HEK293 (cell line): Measurements from ENCODE around the gene TMEM63A.

Experiments
- CTCF ChIA-PET: fragments of 350-600 bp; formaldehyde crosslinking; extraction: SDS; loops from one replicate; lab custom pipeline; 2021; ENCODE audit warnings: antibody characterized with exemption; lab: Yijun Ruan, JAX
- POLR2A ChIA-PET: fragments of 300-600 bp; formaldehyde crosslinking; extraction: SDS; loops from one replicate; lab custom pipeline; 2020; ENCODE audit warnings: antibody characterized with exemption, inconsistent platforms; lab: Yijun Ruan, JAX
- H3K27ac ChIP-seq: fragments of 200-500 bp; sonication (Bioruptor generic); 2 replicates; pipeline ENCODE4 v1.5.1; 2014; ENCODE audit warnings: low read depth, low read length, control low read depth, inconsistent platforms; ENCODE audit errors: extremely low read depth
- H3K36me3 ChIP-seq, 2 experiments: fragments of 200-500 bp in 1 of 2; sonication (Bioruptor generic) in 1 of 2; 1 replicate in 1 of 2; 2 replicates in 1 of 2; pipeline ENCODE4 v1.5.1; 2014 to 2017; ENCODE audit warnings: inconsistent platforms in 2 of 2, low read length in 2 of 2; ENCODE audit not compliant: control insufficient read depth in 2 of 2, insufficient read depth in 1 of 2
- H3K4me1 ChIP-seq: fragments of 200-500 bp; sonication (Bioruptor generic); 2 replicates; pipeline ENCODE4 v1.5.1; 2014; ENCODE audit warnings: mild to moderate bottlenecking, low read length, inconsistent platforms; ENCODE audit not compliant: control insufficient read depth, insufficient read depth
- H3K4me3 ChIP-seq: 2 replicates; pipeline ENCODE4 v1.5.1; 2011; ENCODE audit warnings: low read depth, mild to moderate bottlenecking, control low read depth, low read length, moderate library complexity
- H3K9me3 ChIP-seq: fragments of 200-500 bp; sonication (Bioruptor generic); 2 replicates; pipeline ENCODE4 v1.5.1; 2014; ENCODE audit warnings: low read depth, low read length, inconsistent platforms; ENCODE audit not compliant: control insufficient read depth, insufficient read depth
- ATF2 ChIP-seq: fragments of 450-650 bp; formaldehyde crosslinking; IDR thresholded peaks from 2 replicates; pipeline ENCODE4 v1.5.1; 2016; ENCODE audit warnings: missing biosample characterization, missing genetic modification characterization, low read depth
- PRDM1 ChIP-seq: fragments of 450-650 bp; formaldehyde crosslinking; IDR thresholded peaks from 2 replicates; pipeline ENCODE4; 2016; ENCODE audit warnings: missing biosample characterization, missing genetic modification characterization
- PRDM10 ChIP-seq: fragments of 450-650 bp; formaldehyde crosslinking; IDR thresholded peaks from 2 replicates; pipeline ENCODE4 v1.5.1; 2016; ENCODE audit warnings: missing biosample characterization, missing genetic modification characterization
- YY2 ChIP-seq: fragments of 450-650 bp; formaldehyde crosslinking; IDR thresholded peaks from 2 replicates; pipeline ENCODE4 v1.5.1; 2016; ENCODE audit warnings: missing biosample characterization, missing genetic modification characterization
- ZBTB1 ChIP-seq: fragments of 450-650 bp; formaldehyde crosslinking; IDR thresholded peaks from 2 replicates; pipeline ENCODE4 v1.5.1; 2016; ENCODE audit warnings: missing biosample characterization, missing genetic modification characterization
- ZFP3 ChIP-seq: fragments of 450-650 bp; formaldehyde crosslinking; IDR thresholded peaks from 2 replicates; pipeline ENCODE4 v1.5.1; 2016; ENCODE audit warnings: low read depth, missing biosample characterization, missing genetic modification characterization
- ZIC2 ChIP-seq: fragments of 450-650 bp; formaldehyde crosslinking; IDR thresholded peaks from 2 replicates; pipeline ENCODE4 v1.5.1; 2016; ENCODE audit warnings: missing biosample characterization, missing genetic modification characterization
- ZNF311 ChIP-seq: fragments of 450-650 bp; formaldehyde crosslinking; IDR thresholded peaks from 2 replicates; pipeline ENCODE4 v1.5.1; 2017; ENCODE audit warnings: missing biosample characterization, missing genetic modification characterization, borderline replicate concordance
- ZNF37A ChIP-seq: fragments of 450-650 bp; IDR thresholded peaks from 2 replicates; pipeline ENCODE4 v1.5.1; 2018; ENCODE audit warnings: missing biosample characterization, missing genetic modification characterization
- ZNF549 ChIP-seq: fragments of 450-650 bp; IDR thresholded peaks from 2 replicates; pipeline ENCODE4 v1.5.1; 2018; ENCODE audit warnings: missing biosample characterization, missing genetic modification characterization, mild to moderate bottlenecking, inconsistent platforms, moderate library complexity
- ZNF558 ChIP-seq: fragments of 450-650 bp; formaldehyde crosslinking; IDR thresholded peaks from 2 replicates; pipeline ENCODE4 v1.5.1; 2016; ENCODE audit warnings: missing biosample characterization, missing genetic modification characterization
- ZNF600 ChIP-seq: fragments of 450-650 bp; formaldehyde crosslinking; IDR thresholded peaks from 2 replicates; pipeline ENCODE4 v1.5.1; 2016; ENCODE audit warnings: missing biosample characterization, missing genetic modification characterization
- ZNF623 ChIP-seq: fragments of 450-650 bp; formaldehyde crosslinking; IDR thresholded peaks from 2 replicates; pipeline ENCODE4 v1.5.1; 2016; ENCODE audit warnings: missing biosample characterization, missing genetic modification characterization
- ZSCAN23 ChIP-seq: fragments of 450-650 bp; formaldehyde crosslinking; IDR thresholded peaks from 2 replicates; pipeline ENCODE4 v1.5.1; 2016; ENCODE audit warnings: missing biosample characterization, missing genetic modification characterization
- TF ChIP-seq, protein P1 (sequence below): fragments of 450-650 bp; formaldehyde crosslinking; IDR thresholded peaks from 2 replicates; pipeline ENCODE4 v1.5.1; 2017; ENCODE audit warnings: missing biosample characterization, missing genetic modification characterization

TMEM63A gene

DNA sequence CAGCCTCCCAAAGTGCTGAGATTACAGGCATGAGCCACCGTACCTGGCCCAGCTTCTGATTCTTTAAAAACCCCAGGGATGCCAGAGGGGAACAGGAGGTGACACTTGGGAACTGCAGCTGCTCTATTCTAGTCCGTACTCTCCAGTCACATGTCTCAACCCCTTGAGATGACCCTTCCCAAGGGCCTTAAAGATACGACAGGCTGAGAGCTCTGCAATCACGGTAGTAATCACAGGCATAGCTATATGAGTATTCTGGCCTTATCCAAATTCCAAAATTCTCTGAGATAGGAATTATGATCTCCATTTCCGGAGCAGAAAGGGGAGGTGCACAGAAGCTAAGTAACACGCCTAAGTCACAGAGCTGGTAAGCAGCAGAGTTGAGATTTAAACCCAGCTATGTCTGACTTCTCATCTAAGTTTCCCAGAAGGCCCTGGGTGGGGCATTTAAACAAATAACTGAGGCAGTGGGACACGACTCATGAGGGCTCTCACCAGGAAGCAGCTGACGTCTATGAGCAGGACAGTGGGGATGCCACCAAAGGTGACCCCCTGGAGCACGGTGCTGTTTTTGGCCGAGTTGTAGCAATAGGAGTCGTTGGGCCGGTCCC lies 5.2 kb downstream of the TMEM63A start:
- Histone ChIP-seq H3K4me1 (peaks cover 1% of the 10 kb centered on the region), H3K36me3 (peaks cover 0 to 43% of the 10 kb centered on the region in 2 experiments; a peak in 2 of 3 replicates), H3K9me3 (no peaks in the 10 kb centered on the region), H3K4me3 (no peak overlapping the region), H3K27ac (no peak overlapping the region)
- POLR2A ChIA-PET, result interaction anchor here (0.5 to 1.0 kb wide), 2 partner anchors 8 to 1289 kb away, joined by 4 read pairs; no protein-coding TSS in a partner anchor
- CTCF ChIA-PET, result interaction anchor here (0.5 to 2.6 kb wide), 18 partner anchors 8 to 545 kb away, joined by 3 to 14 read pairs (median 4); no protein-coding TSS in a partner anchor
- peak; percentile 75 for TF ChIP-seq ZIC2 (tag by site-specific recombination)
- TF ChIP-seq ZBTB1, result no peak
- no peak for TF ChIP-seq ZSCAN23 (tag by site-specific recombination)
- no peak for TF ChIP-seq YY2 (tag by site-specific recombination)
- TF ChIP-seq ZNF37A (tag by site-specific recombination), result no peak
- TF ChIP-seq ZNF311 (tag by site-specific recombination), result no peak
- TF ChIP-seq ZNF600 (tag by site-specific recombination), result peak; percentile 59

GRCh38 chr1:225875044-225875815 lies 7.0 kb downstream of the TMEM63A start:
- peak; percentile 65 for TF ChIP-seq PRDM10
- 0 out of 2 replicates have a peak, but pooled peaks have one; percentile 40 for TF ChIP-seq ZIC2 (tag by site-specific recombination)
- no peak for TF ChIP-seq ZNF549
- TF ChIP-seq ZFP3 (tag by site-specific recombination), result no peak
- ChIA-PET POLR2A (interaction anchor here (0.6 kb wide), 1 partner anchor 29 kb away, joined by 5 read pairs; no protein-coding TSS in a partner anchor), CTCF (interaction anchor here (0.6 to 0.7 kb wide), 2 partner anchors 37 to 1309 kb away, joined by 3 read pairs; no protein-coding TSS in a partner anchor)
- Histone ChIP-seq H3K36me3 (peaks cover 1 to 55% of the 10 kb centered on the region in 2 experiments; a peak in 2 of 3 replicates), H3K4me3 (no peak overlapping the region), H3K9me3 (no peaks in the 10 kb centered on the region), H3K27ac (no peak overlapping the region), H3K4me1 (peaks cover 13% of the 10 kb centered on the region)

DNA sequence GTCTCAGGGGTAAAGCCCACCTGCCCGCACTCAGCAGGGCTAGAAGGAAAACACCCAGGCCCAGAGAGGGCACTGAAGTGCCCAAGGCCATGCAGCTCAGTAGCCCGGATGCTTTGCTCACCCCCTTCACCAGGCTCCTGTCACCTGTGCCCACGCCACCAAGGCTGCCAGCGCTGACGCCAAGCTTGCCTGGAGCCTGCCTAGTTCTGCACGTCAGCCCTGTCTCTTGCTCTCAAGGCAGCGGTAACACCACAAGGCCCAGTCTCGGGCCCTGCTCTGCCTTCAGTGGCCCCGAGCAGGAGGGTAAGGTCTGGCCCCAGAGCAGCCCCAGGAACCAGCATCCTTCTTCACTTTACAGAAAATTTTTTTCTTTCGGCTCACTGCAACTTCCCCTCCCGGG lies 7.7 kb downstream of the TMEM63A start:
- peaks cover 8 to 59% of the 10 kb centered on the region in 2 experiments; a peak in 2 of 3 replicates for H3K36me3 ChIP-seq
- H3K9me3 ChIP-seq, result no peaks in the 10 kb centered on the region
- no peak overlapping the region for H3K4me3 ChIP-seq
- CTCF ChIA-PET, result interaction anchor here (0.7 kb wide), 1 partner anchor 29 kb away, joined by 3 read pairs; no protein-coding TSS in a partner anchor
- no peak for TF ChIP-seq PRDM1 (tag by site-specific recombination)
- no peak for TF ChIP-seq ATF2 (tag by site-specific recombination)
- TF ChIP-seq ZNF558 (tag by site-specific recombination), result no peak
- TF ChIP-seq, protein P1, sequence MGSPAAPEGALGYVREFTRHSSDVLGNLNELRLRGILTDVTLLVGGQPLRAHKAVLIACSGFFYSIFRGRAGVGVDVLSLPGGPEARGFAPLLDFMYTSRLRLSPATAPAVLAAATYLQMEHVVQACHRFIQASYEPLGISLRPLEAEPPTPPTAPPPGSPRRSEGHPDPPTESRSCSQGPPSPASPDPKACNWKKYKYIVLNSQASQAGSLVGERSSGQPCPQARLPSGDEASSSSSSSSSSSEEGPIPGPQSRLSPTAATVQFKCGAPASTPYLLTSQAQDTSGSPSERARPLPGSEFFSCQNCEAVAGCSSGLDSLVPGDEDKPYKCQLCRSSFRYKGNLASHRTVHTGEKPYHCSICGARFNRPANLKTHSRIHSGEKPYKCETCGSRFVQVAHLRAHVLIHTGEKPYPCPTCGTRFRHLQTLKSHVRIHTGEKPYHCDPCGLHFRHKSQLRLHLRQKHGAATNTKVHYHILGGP (tag by site-specific recombination), result no peak
- TF ChIP-seq ZNF623, result no peak
- TF ChIP-seq, all 188 proteins: peak for 0
- POLR2A ChIA-PET, result no interaction called here
- H3K4me1 ChIP-seq, result peaks cover 13% of the 10 kb centered on the region
- H3K27ac ChIP-seq, result no peak overlapping the region
